HG03354 (cell line): ENCODE data around the gene XCL1.

ENCODE experiments used
- ATAC-seq: cut with Tn5 transposase; IDR thresholded peaks from one replicate; pipeline ENCODE4 v1.9.1; 2021; ENCODE audit warnings: mild to moderate bottlenecking; ENCODE audit not compliant: unreplicated experiment, poor library complexity, severe bottlenecking

The XCL1 gene

DNA sequence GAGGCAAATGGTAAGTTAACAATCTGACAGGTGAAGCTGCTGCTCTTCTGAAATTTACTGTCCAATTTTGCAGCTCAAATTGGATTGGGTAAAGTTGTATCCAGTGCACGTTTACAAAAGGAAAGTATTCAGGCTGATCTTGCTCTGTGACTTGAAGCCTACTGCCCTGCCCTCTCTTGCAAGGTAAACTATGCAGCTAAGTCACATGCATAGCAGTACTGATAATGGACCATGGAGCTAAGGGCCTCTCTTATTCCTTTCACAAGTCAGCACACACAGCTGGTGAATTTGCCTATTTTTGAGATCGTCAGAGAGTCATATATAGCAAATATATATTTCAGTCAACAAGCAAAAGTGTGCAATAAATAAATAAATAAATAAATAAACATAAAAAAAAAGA lies 23.2 kb downstream of the XCL1 start:
- ATAC-seq: no peak

GRCh38 chr1:168601051-168601450 lies 24.6 kb downstream of the XCL1 start:
- no peak for ATAC-seq

DNA sequence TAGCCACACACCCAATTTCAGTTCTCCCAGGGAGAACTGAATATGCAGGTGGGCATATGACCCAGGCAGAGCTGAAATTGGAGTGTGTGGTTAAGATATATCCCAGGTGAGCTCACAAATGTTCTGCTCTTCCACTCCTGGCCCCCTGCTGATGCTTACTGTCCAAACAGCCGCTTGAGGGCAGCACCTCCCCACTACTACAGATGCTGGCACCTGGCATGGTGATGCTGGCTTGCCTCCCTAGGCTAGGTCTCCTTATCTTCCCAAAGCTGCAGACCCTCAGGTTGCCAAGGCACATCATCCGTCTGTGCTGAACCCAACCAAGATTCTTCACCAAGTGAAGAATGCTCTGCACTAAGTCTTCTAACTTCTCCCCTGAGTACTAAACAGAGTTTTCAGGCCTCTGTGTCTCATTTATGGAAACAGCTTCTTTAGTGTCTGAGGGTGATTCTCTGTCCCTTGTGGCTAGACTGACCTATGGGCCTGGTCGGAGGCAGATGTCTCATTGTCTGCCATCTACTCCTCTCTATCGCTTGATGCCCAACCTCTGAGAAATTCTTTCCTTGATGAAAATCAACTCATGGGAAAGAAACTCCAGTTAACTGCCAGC lies 27.2 kb downstream of the XCL1 start:
- ATAC-seq: peak; percentile 73

- no peak for ATAC-seq
Measured at GRCh38 chr1:168605443-168605842, 29.0 kb downstream of the XCL1 start.

GRCh38 chr1:168606096-168606495 lies 29.7 kb downstream of the XCL1 start:
- no peak for ATAC-seq

- ATAC-seq: no peak
Measured at GRCh38 chr1:168607872-168608428, 31.5 kb downstream of the XCL1 start.

DNA sequence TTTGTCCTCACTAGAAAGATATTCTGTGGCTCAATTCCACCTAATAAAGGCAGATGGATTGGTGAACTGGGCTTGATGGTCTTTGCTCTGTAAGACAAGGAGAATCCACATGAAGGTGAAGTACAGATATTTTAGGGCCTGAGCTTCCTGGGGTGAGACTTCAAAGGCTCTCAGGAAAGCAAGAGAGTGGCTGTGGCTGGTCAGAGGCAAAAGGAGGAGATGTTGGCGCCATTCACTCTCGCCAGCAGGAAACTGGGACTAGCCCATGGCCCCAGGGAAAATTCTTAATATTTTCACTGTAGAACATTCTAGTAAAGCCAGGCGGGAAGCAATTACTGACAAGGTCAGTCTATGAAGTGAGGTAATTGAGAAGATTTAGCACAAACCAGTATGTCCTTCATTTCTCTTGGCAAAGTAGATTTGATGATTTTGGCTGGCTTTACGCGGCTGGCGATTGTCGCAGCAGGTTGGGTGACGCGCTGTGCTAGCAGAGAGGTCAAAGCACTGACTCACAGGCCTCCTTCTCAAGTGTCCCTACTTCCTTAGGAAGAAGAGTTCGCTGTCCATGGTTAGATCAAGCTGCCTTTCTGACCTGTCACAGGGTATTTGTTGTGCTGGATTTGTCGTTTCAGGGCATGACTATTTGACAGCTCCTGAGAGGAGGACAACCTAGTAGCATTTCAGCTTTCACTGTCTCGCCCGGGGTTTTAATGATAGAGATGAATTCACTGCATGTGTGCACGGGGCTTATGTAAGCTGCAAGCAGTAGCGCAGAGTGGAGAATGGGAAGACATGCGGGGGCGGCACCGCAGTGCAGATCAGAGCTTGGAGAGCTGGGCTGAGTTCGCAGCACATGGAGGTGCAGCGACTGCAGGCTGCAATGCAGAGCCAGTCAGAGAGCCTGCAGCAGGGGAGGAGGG lies 32.7 kb downstream of the XCL1 start:
- ATAC-seq: no peak

DNA sequence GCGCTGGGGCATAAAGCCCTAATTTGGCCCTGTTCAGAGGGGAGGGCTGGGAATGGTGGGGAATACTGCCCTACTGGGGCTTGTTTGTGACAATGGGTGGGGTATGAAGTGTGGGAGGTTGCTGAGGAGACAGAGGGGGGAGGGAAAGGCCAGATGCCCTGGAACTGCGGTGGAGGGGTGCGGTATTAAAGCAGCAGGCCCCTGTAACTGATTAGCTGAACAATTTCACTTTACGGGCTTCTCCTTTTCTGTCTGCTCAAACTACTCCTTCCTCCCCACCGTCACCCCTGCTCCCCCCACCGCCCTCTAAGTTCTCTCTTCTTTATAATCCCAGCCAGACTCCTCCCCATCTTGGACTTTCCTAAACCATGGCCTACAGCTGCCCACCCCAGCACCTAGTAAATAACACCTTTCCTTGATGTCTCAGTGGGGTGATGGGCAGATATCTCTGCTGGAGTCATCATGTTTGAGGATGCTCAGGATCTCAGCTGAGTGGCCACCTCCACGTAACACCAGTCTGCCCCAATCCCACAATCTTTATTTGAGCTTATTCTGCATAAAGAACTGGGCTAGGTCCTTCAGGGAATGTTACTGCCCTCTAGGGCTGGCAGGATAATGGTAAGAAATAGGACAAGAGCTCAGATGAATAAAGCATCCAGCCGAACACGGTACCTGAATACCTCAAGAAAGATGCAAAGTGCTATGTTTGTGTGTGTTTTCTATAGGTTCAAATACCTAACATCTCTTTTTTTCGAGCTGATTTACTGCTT lies 33.5 kb downstream of the XCL1 start:
- ATAC-seq: no peak

GRCh38 chr1:168613038-168613451 lies 36.6 kb downstream of the XCL1 start:
- no peak for ATAC-seq

GRCh38 chr1:168613691-168614231 lies 37.4 kb downstream of the XCL1 start:
- ATAC-seq: no peak

DNA sequence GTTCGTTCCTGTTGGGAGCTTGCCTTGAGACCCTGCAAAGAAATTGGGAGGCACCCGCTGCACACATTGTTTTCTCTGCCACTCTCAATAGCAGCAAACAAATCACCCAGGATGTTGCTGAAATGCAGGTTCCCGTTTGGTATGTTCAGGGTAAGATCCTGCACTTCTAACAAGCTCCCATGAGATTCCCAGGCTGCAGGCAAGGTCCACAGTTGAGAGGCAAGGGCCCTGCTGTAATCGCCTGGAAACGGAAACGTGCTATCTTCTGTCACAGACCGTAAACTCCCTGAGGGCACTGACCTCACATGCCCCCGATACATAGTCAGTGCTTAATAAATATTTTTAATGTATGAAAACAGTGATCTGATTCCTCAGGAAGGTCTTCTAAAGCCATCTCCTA lies 37.8 kb downstream of the XCL1 start:
- ATAC-seq: no peak

DNA sequence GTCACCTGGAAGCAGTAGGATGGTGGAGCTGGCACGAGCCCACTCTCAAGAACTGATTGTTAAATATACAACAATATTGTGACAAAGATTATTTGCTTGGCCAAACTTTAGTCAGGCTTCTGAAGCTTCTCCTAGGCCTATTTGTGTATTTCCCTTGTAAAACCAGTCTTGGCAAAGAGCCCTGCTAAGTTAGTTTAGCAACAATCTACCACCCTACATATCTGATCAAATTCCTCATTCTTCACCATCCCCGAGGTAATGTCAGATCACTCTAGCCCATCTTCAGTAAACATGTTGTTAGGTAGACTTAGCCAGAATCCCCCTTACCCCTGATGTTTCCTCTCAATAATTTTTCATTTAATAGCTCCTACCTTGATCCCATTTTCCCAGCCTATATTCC lies 39.6 kb downstream of the XCL1 start:
- no peak for ATAC-seq

DNA sequence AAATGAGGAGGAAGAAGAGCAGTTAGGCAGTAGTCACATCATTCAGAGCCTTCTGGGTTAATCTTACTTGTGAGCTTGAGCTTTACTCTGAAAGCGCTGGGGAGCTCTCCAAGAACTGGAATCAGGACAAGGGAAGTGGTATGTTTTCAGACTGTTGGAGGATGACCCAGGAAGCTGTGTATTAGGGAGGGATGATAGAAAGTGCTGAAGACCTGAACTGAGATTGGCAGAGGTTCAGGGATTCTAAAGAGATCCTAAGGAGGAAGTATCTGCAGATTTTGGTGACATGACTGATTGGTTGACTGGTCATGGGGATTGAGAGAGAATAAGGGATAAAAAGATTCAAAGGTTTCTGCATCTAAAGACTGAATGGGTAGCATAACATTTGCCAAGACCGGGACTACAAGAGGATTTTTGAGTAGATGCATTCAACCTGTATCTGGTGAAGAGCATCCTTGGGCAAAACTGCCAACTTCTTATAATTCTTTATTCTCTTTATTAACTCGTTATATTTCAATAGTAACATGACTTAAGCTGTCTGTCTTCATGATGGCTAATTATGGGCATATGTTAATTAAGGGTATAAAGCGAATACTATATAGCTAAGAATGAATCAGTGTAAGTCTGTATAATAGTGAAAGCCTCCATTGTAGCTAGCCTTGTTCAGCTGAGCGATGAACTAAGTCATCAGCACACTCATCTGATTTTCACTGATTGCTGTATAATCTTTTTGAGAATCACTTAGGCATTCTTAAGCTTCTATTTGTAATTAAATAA lies 41.8 kb downstream of the XCL1 start:
- ATAC-seq: no peak

DNA sequence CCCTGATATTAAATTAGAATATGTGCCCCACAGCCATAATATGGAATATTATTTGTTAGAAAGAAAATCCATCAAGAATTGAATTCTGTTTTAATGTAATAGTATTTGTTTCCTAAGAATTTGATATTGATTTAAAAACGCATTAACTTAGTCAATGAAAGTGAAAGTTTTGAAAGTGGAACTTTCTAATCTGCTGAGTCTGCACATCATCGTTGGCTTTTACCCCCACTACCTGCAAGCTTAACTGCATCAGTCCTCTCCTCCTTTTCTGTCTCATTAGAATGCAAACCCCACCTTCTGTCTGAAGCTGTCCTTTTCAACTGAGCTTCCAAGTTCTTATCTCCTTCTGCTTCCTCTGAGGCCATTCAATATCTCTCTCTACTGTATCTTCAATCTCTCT lies 42.5 kb downstream of the XCL1 start:
- ATAC-seq: no peak

- ATAC-seq: no peak
Measured at GRCh38 chr1:168621356-168621755, 45.0 kb downstream of the XCL1 start.

GRCh38 chr1:168623003-168623828 lies 46.8 kb downstream of the XCL1 start:
- ATAC-seq: no peak

- no peak for ATAC-seq
Measured at GRCh38 chr1:168623831-168624230, 47.4 kb downstream of the XCL1 start.

DNA sequence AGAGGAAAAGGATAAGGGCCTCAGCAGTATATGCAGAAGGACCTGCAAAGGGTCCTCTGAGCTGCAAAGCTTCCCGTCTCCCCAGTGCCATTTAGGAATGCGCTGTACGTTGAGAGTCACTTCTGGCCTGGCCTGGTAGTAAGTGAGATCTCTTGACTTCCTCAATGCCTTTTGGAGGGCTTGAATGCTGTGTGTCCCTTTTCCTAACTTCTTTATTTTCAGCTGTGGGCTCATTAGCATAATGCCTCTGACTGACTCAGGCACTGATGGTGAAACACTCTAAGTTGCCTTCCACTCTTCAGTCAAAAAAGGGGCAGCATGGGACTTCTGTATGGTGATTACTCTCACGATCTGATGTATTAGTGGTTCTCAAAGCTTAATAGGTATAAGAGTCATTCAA lies 49.9 kb downstream of the XCL1 start:
- ATAC-seq: no peak
